GM12892 (cell line): Measurements from ENCODE around the gene DTNBP1.

Experiments used
- POLR2A ChIP-seq: IDR thresholded peaks from 2 replicates; pipeline ENCODE4 v1.6.1; 2011; ENCODE audit warnings: low read depth, low read length, control low read depth
- POLR2AphosphoS5 ChIP-seq: IDR thresholded peaks from 2 replicates; pipeline ENCODE4 v1.6.1; 2011; ENCODE audit warnings: low read depth, low read length, control low read depth

- no peak for TF ChIP-seq POLR2AphosphoS5
- TF ChIP-seq POLR2A: no peak
Observed at GRCh38 chr6:15708231-15708630, 45.4 kb upstream of the DTNBP1 start.
